Stimulated activated CD4-positive, alpha-beta T cell treated with anti-CD3 and anti-CD28 coated beads, Interleukin-4, amount 100 ng/mL, for 48 hours (primary cell): ENCODE results near the gene PRDM2.

ENCODE experiments used
- DNase-seq, 2 donors: peaks; one replicate each; pipeline ENCODE4 v3.0.0-alpha.2; 2020; ENCODE audit warnings: low read depth in 2 of 2

PRDM2 gene

DNA sequence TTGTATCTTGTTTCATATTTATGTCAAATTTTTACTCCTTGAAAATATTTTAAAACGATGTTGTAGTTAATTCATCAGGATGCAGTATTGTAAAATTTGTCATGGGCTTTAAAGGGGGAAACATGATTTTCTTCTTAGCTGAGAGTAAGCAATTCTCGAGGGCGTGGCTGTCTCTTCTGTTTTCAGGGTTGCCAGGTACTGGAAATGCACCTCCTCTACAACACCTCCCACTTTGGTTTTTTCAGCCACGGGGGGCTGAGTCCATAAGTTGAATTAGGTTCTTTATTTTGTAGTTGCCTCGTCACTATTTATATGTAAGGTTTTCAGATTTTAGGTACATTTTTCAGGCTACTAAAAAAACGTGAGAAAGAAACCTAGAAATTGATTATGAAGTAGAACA is 64.0 kb downstream of the PRDM2 start:
- DNase-seq = no peak

DNA sequence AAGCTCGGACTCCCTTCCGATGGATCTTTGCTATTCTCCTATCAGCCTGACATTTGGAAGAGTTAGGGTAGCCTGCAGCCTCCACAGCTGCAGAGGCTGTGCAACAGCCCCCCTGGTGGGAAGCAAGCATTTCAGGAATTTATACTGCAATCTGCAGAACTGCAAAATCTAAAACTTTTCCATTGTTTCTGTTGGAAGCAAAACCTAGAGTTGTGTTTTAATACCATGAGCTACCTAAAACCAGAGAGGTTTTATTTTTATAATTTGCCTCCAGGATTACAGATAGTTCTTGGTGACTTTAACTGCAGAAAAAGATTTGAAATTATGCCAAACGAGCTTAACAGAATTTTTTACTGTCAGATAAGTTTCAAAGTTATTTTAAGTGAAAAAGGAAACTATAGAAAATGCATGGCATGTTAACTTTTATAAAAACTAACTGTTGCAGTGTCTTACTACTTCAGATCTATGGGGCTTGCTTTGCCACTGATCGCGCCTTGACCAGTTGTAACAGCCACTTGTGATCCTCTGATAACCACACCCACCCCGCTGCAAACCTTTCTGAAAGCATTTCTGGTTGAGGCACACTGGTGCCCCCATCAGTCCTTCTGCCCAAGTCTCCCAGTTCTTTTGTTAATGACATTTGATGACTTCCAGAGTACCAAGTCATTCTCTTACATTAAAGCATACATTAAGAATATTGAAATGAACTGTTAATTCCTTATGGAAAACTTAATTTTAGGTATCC is 64.8 kb downstream of the PRDM2 start:
- no peak for DNase-seq

DNA sequence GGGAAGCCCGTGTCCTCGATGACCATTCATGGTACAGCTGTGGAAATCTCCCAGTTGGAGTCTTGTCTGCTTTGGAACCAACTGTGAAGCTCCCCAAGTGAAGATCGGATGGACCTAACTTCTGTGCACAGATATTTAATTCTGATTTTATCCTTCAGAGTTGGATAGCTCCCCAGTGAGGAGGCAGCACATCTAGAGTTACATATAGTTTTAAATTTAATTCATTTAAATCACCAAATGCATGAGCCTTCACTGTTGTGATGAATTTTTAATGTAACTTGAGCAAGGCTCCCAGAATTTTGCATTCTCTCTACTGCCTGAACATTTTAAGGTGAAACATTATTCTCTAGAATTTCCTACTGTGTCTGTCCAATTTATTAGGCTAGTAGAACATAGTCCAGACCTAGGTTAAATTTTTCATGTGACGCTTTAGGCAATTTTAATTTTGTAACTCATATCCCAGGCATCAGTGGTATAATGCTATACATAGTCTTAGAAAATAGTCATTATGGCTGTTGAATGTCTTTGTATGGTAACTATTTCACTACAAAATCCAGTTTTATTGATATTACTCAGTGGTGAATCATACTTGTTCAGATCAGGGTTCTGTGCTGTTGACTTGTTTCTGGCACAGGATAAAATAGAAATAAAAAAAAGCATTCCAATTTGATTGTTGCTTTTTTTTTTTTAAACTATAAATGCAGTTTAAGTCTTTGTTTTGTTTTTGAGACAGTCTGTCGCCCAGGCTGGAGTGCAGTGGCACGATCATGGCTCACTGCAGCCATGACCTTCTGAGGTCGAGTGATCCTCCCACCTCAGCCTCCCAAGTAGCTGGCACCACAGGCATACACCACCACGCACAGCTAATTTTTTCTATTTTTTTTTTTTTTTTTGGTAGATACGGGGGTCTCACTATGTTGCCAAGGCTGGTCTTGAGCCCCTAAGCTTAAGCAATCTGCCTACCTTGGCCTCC is 66.9 kb downstream of the PRDM2 start:
- no peak for DNase-seq

GRCh38 chr1:13769212-13769611 is 69.2 kb downstream of the PRDM2 start:
- no peak for DNase-seq

GRCh38 chr1:13769830-13770229 is 69.8 kb downstream of the PRDM2 start:
- DNase-seq = no peak

- DNase-seq = no peak
Measured at GRCh38 chr1:13770743-13771142, 70.8 kb downstream of the PRDM2 start.

DNA sequence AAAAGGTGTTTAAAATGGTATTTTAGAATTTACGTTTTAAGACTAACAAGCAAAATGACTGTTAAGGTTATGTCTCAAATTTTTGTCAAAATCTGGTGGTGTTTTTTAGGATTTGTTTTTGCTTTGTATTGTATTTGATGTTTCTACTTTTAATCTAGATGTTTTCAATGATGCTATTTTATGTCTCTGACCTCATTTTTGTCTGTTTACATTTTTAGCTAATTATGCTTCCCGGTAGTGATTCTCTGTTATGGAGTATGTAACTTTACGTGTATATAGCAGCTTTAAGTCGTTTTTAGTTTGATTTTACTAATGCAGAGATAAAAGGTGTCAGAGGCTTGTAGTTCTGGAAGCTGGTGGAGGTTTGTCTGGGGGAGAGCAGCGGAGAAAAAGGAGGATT is 71.8 kb downstream of the PRDM2 start:
- DNase-seq = no peak

DNA sequence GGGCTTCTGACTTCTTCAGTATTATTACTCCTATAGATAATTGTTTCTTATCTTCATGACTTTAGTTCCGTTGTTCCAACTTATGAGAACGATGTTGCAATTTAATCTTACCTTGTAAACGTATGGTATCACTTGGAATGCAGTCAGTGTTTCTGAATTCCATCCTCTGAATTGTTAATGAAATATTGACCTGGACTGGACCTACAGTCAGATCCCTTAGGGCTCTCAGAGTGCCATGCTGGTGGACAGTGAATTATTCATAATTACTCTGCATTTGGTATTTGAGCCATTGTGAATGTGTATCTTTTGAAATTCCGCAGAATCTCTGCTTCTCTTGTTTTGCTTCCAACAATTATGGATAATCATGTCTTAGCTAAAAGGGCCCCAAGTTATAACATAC is 72.3 kb downstream of the PRDM2 start:
- no peak for DNase-seq

- DNase-seq = no peak
Measured at GRCh38 chr1:13774121-13774520, 74.1 kb downstream of the PRDM2 start.

GRCh38 chr1:13775459-13775858 is 75.5 kb downstream of the PRDM2 start:
- no peak for DNase-seq

GRCh38 chr1:13775916-13776315 is 75.9 kb downstream of the PRDM2 start:
- DNase-seq = no peak

GRCh38 chr1:13778431-13778830 is 78.4 kb downstream of the PRDM2 start:
- DNase-seq = no peak

DNA sequence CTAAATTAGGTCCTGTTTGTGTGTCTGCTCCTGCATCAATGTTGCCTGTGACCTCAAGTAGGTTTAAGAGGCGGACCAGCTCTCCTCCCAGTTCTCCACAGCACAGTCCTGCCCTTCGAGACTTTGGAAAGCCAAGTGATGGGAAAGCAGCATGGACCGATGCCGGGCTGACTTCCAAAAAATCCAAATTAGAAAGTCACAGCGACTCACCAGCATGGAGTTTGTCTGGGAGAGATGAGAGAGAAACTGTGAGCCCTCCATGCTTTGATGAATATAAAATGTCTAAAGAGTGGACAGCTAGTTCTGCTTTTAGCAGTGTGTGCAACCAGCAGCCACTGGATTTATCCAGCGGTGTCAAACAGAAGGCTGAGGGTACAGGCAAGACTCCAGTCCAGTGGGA is 79.9 kb downstream of the PRDM2 start:
- no peak for DNase-seq

GRCh38 chr1:13780780-13781179 is 80.8 kb downstream of the PRDM2 start:
- DNase-seq = no peak

DNA sequence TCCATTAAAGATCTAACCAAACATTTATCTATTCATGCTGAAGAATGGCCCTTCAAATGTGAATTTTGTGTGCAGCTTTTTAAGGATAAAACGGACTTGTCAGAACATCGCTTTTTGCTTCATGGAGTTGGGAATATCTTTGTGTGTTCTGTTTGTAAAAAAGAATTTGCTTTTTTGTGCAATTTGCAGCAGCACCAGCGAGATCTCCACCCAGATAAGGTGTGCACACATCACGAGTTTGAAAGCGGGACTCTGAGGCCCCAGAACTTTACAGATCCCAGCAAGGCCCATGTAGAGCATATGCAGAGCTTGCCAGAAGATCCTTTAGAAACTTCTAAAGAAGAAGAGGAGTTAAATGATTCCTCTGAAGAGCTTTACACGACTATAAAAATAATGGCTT is 81.2 kb downstream of the PRDM2 start:
- no peak for DNase-seq

- DNase-seq = no peak
Measured at GRCh38 chr1:13781907-13782633, 82.1 kb downstream of the PRDM2 start.

GRCh38 chr1:13782634-13783360 is 82.8 kb downstream of the PRDM2 start:
- DNase-seq = no peak

DNA sequence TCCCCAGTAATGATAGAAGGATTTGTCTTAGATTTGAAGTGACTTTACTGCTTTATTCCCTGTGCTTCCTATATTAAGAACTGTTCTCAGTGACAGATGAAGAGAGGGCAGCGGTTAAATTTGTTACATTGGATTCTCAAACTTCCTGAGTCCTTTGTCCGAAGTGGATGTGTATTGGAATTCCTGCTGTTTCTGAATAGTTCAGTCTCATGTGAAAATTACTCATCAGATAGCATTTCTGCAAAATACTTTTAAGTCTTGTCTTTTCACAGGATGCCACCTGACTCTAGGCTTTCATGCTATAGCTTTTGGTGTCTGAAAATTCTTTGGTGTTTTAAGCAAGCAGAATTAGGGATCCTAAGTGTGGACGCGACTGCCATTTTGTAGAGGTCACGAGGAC is 83.6 kb downstream of the PRDM2 start:
- no peak for DNase-seq

- no peak for DNase-seq
Measured at GRCh38 chr1:13784971-13785370, 85.0 kb downstream of the PRDM2 start.

DNA sequence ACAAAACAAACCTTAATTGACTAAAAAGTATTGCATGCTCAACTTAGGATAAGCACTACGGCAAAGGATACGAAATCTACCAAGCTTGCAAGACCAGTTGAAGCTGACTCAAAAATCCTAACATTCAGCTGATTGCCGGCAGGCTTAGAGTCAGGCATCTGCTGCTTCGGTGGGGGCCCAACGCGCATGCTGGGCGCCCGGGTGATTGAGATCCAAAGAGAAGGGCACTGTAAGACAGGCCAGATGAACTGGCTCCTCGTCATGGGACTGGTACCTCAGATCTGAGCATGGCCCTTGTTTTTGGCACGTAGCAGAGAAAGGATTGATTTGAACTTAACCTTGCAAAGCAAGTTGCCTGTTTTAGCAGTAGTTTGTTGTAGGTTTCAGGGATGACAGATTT is 86.6 kb downstream of the PRDM2 start:
- no peak for DNase-seq

DNA sequence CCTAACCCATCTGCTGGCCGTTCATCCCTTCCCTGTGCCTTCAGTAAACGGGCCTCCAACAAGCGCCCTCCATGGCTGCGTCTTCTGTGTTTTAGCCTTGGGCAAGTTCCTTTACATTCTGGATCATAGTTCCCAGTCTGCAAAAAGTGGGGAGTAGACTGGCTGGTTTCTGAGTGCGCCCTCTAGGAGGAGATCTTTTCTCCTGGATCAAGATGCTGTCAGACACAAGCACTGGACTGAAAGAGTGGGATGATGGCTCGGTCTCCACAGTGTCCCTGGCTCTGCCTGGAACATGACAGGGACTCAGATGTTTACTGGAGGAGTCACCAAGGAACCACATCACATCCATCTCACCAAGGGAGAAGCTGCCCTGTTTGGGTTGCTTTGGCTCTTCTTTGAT is 88.8 kb downstream of the PRDM2 start:
- DNase-seq = no peak
